ENCODE data around the gene VAX1.

- TF ChIP-seq POLR2A (IDR thresholded peaks at IDR 0.05; ENCODE audit: low read length) (no peak), GATA1 (IDR thresholded peaks at IDR 0.05; ENCODE audit: low read depth, low read length) (no peak)
Observed at GRCh38 chr10:117139581-117140524, 1.8 kb upstream of the VAX1 start.
